ENCODE data around the gene ZIC5. TPM values are rescaled to one million over a fixed set of nuclear protein-coding genes. Genes with fewer than 3 reads are reported as not detected.
A peak's percentile ranks its signal among the peaks of the same experiment; 100 is the strongest.

The ZIC5 gene
- total and polyA plus RNA-seq, 9 of the 15 experiments (the other 6 are each of a cell fraction or from before 2014, with no cell fraction given), result 0.57 to 2.0 (median 1.1) TPM

DNA sequence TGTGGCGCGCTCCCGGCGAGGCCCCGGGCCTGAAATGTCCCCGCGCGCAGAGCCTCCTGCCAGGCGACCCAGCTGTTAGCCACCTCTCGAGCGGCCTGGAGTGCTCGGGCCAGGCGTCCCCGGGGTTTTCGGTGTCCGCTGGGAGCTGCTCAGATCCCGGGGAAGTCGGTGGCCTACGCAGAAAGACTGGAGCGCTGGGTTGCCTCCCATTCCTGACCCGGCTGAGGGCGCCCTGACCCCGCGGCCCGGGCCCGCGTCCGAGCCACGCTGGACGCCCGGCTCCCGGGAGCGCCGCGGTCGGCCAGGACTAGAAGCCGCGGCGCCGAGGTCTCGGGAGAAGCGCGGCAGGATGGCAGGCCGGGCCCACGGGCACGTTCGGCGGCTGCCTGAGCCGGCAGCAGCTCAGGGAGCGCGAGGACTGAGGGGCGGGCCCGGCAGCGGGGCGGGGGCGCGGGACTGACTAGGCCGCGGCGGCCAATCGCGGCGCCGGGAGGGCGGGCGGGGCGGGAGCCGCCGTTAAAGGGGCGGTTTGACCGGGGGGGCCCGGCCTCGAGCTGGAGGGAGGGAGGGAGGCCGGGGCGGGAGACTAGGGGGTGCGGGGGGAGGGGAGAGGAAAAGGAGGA, 8.7 kb upstream of the ZIC5 start (continued):
- TF ChIP-seq, protein P1, sequence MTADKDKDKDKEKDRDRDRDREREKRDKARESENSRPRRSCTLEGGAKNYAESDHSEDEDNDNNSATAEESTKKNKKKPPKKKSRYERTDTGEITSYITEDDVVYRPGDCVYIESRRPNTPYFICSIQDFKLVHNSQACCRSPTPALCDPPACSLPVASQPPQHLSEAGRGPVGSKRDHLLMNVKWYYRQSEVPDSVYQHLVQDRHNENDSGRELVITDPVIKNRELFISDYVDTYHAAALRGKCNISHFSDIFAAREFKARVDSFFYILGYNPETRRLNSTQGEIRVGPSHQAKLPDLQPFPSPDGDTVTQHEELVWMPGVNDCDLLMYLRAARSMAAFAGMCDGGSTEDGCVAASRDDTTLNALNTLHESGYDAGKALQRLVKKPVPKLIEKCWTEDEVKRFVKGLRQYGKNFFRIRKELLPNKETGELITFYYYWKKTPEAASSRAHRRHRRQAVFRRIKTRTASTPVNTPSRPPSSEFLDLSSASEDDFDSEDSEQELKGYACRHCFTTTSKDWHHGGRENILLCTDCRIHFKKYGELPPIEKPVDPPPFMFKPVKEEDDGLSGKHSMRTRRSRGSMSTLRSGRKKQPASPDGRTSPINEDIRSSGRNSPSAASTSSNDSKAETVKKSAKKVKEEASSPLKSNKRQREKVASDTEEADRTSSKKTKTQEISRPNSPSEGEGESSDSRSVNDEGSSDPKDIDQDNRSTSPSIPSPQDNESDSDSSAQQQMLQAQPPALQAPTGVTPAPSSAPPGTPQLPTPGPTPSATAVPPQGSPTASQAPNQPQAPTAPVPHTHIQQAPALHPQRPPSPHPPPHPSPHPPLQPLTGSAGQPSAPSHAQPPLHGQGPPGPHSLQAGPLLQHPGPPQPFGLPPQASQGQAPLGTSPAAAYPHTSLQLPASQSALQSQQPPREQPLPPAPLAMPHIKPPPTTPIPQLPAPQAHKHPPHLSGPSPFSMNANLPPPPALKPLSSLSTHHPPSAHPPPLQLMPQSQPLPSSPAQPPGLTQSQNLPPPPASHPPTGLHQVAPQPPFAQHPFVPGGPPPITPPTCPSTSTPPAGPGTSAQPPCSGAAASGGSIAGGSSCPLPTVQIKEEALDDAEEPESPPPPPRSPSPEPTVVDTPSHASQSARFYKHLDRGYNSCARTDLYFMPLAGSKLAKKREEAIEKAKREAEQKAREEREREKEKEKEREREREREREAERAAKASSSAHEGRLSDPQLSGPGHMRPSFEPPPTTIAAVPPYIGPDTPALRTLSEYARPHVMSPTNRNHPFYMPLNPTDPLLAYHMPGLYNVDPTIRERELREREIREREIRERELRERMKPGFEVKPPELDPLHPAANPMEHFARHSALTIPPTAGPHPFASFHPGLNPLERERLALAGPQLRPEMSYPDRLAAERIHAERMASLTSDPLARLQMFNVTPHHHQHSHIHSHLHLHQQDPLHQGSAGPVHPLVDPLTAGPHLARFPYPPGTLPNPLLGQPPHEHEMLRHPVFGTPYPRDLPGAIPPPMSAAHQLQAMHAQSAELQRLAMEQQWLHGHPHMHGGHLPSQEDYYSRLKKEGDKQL (CRISPR knock-in tag; IDR thresholded peaks at IDR 0.05; ENCODE audit: borderline replicate concordance), result no peak
- TF ChIP-seq RHOXF2B (CRISPR knock-in tag; conservative IDR thresholded peaks at IDR 0.05) (no peak), HNRNPUL1 (IDR thresholded peaks at IDR 0.05; ENCODE audit: low read length) (no peak), FOXM1 (IDR thresholded peaks at IDR 0.05; ENCODE audit: low read depth) (no peak), FOXM1 (CRISPR knock-in tag; IDR thresholded peaks at IDR 0.05; ENCODE audit: low read depth) (0 out of 2 replicates have a peak, but pooled peaks have one; percentile 41), SOX6 (IDR thresholded peaks at IDR 0.05) (no peak), CCAR2 (IDR thresholded peaks at IDR 0.05; ENCODE audit: low read depth, low read length) (no peak), SRF (CRISPR knock-in tag; IDR thresholded peaks at IDR 0.05) (no peak), ZNF239 (CRISPR knock-in tag; IDR thresholded peaks at IDR 0.05) (no peak), EHMT2 (IDR thresholded peaks at IDR 0.05) (no peak), KLF16 (IDR thresholded peaks at IDR 0.05) (no peak), SMAD4 (CRISPR knock-in tag; conservative IDR thresholded peaks at IDR 0.05) (no peak), GTF2F1 (IDR thresholded peaks at IDR 0.05; ENCODE audit: low read depth, low read length) (no peak)
- TF ChIP-seq, protein P2, sequence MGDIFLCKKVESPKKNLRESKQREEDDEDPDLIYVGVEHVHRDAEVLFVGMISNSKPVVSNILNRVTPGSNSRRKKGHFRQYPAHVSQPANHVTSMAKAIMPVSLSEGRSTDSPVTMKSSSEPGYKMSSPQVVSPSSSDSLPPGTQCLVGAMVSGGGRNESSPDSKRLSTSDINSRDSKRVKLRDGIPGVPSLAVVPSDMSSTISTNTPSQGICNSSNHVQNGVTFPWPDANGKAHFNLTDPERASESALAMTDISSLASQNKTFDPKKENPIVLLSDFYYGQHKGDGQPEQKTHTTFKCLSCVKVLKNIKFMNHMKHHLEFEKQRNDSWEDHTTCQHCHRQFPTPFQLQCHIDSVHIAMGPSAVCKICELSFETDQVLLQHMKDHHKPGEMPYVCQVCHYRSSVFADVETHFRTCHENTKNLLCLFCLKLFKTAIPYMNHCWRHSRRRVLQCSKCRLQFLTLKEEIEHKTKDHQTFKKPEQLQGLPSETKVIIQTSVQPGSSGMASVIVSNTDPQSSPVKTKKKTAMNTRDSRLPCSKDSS (IDR thresholded peaks at IDR 0.05; ENCODE audit: low read depth, partially characterized antibody), result no peak
- TF ChIP-seq, protein P3, sequence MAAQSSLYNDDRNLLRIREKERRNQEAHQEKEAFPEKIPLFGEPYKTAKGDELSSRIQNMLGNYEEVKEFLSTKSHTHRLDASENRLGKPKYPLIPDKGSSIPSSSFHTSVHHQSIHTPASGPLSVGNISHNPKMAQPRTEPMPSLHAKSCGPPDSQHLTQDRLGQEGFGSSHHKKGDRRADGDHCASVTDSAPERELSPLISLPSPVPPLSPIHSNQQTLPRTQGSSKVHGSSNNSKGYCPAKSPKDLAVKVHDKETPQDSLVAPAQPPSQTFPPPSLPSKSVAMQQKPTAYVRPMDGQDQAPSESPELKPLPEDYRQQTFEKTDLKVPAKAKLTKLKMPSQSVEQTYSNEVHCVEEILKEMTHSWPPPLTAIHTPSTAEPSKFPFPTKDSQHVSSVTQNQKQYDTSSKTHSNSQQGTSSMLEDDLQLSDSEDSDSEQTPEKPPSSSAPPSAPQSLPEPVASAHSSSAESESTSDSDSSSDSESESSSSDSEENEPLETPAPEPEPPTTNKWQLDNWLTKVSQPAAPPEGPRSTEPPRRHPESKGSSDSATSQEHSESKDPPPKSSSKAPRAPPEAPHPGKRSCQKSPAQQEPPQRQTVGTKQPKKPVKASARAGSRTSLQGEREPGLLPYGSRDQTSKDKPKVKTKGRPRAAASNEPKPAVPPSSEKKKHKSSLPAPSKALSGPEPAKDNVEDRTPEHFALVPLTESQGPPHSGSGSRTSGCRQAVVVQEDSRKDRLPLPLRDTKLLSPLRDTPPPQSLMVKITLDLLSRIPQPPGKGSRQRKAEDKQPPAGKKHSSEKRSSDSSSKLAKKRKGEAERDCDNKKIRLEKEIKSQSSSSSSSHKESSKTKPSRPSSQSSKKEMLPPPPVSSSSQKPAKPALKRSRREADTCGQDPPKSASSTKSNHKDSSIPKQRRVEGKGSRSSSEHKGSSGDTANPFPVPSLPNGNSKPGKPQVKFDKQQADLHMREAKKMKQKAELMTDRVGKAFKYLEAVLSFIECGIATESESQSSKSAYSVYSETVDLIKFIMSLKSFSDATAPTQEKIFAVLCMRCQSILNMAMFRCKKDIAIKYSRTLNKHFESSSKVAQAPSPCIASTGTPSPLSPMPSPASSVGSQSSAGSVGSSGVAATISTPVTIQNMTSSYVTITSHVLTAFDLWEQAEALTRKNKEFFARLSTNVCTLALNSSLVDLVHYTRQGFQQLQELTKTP (IDR thresholded peaks at IDR 0.05; ENCODE audit: low read depth in 1 of 2, partially characterized antibody in 2 of 2), result no peak
- TF ChIP-seq, protein P4, sequence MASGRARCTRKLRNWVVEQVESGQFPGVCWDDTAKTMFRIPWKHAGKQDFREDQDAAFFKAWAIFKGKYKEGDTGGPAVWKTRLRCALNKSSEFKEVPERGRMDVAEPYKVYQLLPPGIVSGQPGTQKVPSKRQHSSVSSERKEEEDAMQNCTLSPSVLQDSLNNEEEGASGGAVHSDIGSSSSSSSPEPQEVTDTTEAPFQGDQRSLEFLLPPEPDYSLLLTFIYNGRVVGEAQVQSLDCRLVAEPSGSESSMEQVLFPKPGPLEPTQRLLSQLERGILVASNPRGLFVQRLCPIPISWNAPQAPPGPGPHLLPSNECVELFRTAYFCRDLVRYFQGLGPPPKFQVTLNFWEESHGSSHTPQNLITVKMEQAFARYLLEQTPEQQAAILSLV (tag; IDR thresholded peaks at IDR 0.05), result no peak

Measured in K562 (cell line).